ENCODE results near the gene SSPN. TPM values are rescaled to one million over a fixed set of nuclear protein-coding genes. Genes with fewer than 3 reads are reported as not detected.

The SSPN gene
- polyA plus RNA-seq, 1 donor from 2014 or later: 0.26 TPM

- Histone ChIP-seq H3K9ac (ENCODE audit: low read length) (no peak overlapping the region), H3K9me2 (ENCODE audit: insufficient read depth, low read length) (no peaks in the 10 kb centered on the region), H3K4me3 (ENCODE audit: low read length) (no peak overlapping the region), H3F3A (ENCODE audit: insufficient read depth, low read length, poor library complexity, severe bottlenecking) (no peaks in the 10 kb centered on the region), H4K20me1 (ENCODE audit: insufficient read depth) (no peaks in the 10 kb centered on the region), H3K79me2 (replicated peaks; ENCODE audit: insufficient read depth, low read length) (no peaks in the 10 kb centered on the region), H3K9me3 (ENCODE audit: low read length) (no peaks in the 10 kb centered on the region), H3K4me2 (ENCODE audit: low read length) (no peak overlapping the region), H2AFZ (ENCODE audit: low read depth, low read length) (no peak overlapping the region), H3K36me3 (ENCODE audit: insufficient read depth, low read length) (no peaks in the 10 kb centered on the region), H3K27ac (ENCODE audit: low read length) (no peak overlapping the region), H3K27me3 (ENCODE audit: insufficient read depth, low read depth, low read length) (no peaks in the 10 kb centered on the region)
- no peak for TF ChIP-seq SMC3 (conservative IDR thresholded peaks at IDR 0.05; ENCODE audit: poor library complexity)
- TF ChIP-seq, protein P1, sequence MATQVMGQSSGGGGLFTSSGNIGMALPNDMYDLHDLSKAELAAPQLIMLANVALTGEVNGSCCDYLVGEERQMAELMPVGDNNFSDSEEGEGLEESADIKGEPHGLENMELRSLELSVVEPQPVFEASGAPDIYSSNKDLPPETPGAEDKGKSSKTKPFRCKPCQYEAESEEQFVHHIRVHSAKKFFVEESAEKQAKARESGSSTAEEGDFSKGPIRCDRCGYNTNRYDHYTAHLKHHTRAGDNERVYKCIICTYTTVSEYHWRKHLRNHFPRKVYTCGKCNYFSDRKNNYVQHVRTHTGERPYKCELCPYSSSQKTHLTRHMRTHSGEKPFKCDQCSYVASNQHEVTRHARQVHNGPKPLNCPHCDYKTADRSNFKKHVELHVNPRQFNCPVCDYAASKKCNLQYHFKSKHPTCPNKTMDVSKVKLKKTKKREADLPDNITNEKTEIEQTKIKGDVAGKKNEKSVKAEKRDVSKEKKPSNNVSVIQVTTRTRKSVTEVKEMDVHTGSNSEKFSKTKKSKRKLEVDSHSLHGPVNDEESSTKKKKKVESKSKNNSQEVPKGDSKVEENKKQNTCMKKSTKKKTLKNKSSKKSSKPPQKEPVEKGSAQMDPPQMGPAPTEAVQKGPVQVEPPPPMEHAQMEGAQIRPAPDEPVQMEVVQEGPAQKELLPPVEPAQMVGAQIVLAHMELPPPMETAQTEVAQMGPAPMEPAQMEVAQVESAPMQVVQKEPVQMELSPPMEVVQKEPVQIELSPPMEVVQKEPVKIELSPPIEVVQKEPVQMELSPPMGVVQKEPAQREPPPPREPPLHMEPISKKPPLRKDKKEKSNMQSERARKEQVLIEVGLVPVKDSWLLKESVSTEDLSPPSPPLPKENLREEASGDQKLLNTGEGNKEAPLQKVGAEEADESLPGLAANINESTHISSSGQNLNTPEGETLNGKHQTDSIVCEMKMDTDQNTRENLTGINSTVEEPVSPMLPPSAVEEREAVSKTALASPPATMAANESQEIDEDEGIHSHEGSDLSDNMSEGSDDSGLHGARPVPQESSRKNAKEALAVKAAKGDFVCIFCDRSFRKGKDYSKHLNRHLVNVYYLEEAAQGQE (IDR thresholded peaks at IDR 0.05; ENCODE audit: borderline replicate concordance): no peak
- TF ChIP-seq MXI1 (conservative IDR thresholded peaks at IDR 0.05; ENCODE audit: poor library complexity, severe bottlenecking): no peak
- TF ChIP-seq RAD21 (conservative IDR thresholded peaks at IDR 0.05): no peak
- TF ChIP-seq TAF1 (IDR thresholded peaks at IDR 0.05; ENCODE audit: low read depth): no peak
- no peak for TF ChIP-seq CTCF (IDR thresholded peaks at IDR 0.05; ENCODE audit: poor library complexity, severe bottlenecking)
- TF ChIP-seq EP300 (conservative IDR thresholded peaks at IDR 0.05; ENCODE audit: poor library complexity, severe bottlenecking): no peak
These were observed 73.6 kb downstream of the SSPN start for GRCh38 chr12:26268841-26269561.

- H3K9me2 ChIP-seq (ENCODE audit: insufficient read depth, low read length): no peaks in the 10 kb centered on the region
- H3K9ac ChIP-seq (ENCODE audit: low read length): no peak overlapping the region
- no peaks in the 10 kb centered on the region for H3K79me2 ChIP-seq (replicated peaks; ENCODE audit: insufficient read depth, low read length)
- H3F3A ChIP-seq (ENCODE audit: insufficient read depth, low read length, poor library complexity, severe bottlenecking): no peaks in the 10 kb centered on the region
- no peaks in the 10 kb centered on the region for H3K36me3 ChIP-seq (ENCODE audit: insufficient read depth, low read length)
- no peaks in the 10 kb centered on the region for H4K20me1 ChIP-seq (ENCODE audit: insufficient read depth)
- H3K4me3 ChIP-seq (ENCODE audit: low read length): no peak overlapping the region
- no peak overlapping the region for H3K27ac ChIP-seq (ENCODE audit: low read length)
- no peak overlapping the region for H2AFZ ChIP-seq (ENCODE audit: low read depth, low read length)
- H3K4me2 ChIP-seq (ENCODE audit: low read length): no peak overlapping the region
- no peaks in the 10 kb centered on the region for H3K27me3 ChIP-seq (ENCODE audit: insufficient read depth, low read depth, low read length)
- TF ChIP-seq TAF1 (IDR thresholded peaks at IDR 0.05; ENCODE audit: low read depth) (no peak), SMC3 (conservative IDR thresholded peaks at IDR 0.05; ENCODE audit: poor library complexity) (no peak), CTCF (IDR thresholded peaks at IDR 0.05; ENCODE audit: poor library complexity, severe bottlenecking) (no peak), POLR2AphosphoS5 (IDR thresholded peaks at IDR 0.05) (no peak), EP300 (conservative IDR thresholded peaks at IDR 0.05; ENCODE audit: poor library complexity, severe bottlenecking) (no peak), RAD21 (conservative IDR thresholded peaks at IDR 0.05) (no peak), EZH2 (IDR thresholded peaks at IDR 0.05; ENCODE audit: borderline replicate concordance, insufficient read depth, low read length, poor library complexity, severe bottlenecking) (no peak), MXI1 (conservative IDR thresholded peaks at IDR 0.05; ENCODE audit: poor library complexity, severe bottlenecking) (no peak)
- TF ChIP-seq, protein P1 (IDR thresholded peaks at IDR 0.05; ENCODE audit: borderline replicate concordance): no peak
- H3K9me3 ChIP-seq (ENCODE audit: low read length): no peaks in the 10 kb centered on the region
These were observed 74.3 kb downstream of the SSPN start for GRCh38 chr12:26269562-26270284.

All from neural cell (in vitro differentiated cells).